Esophagus squamous epithelium (tissue), 5 donors: ENCODE measurements around the gene DOC2A. TPM values are rescaled to one million over a fixed set of nuclear protein-coding genes. Genes with fewer than 3 reads are reported as not detected.

Experiments used
- DNase-seq: peaks from one replicate; lab custom pipeline; 2025; lab: John Stamatoyannopoulos, UW
- H3K27ac ChIP-seq, 4 donors: fragments of 200-600 bp; sonication (generic); one replicate each; pipeline ENCODE4 v1.5.1; 2016 to 2019; ENCODE audit warnings: mild to moderate bottlenecking in 1 of 4
- H3K27me3 ChIP-seq, 4 donors: fragments of 200-600 bp; sonication (generic); 1 replicate in 3 of 4; 2 replicates in 1 of 4; pipeline versions ENCODE4 v1.5.1 to v1.6.0; 2017 to 2021; ENCODE audit warnings: antibody characterized with exemption in 1 of 4
- H3K36me3 ChIP-seq, 3 donors: fragments of 200-600 bp; sonication (generic); one replicate each; pipeline ENCODE4 v1.5.1; 2016 to 2019
- H3K4me1 ChIP-seq, 3 donors: fragments of 200-600 bp; sonication (generic); one replicate each; pipeline ENCODE4 v1.5.1; 2017 to 2019
- H3K4me3 ChIP-seq, 4 donors: fragments of 200-600 bp; sonication (generic); 1 replicate in 3 of 4; 2 replicates in 1 of 4; pipeline ENCODE4 v1.5.1; 2016 to 2019; ENCODE audit warnings: mild to moderate bottlenecking in 2 of 4, moderate library complexity in 1 of 4
- H3K9me3 ChIP-seq, 3 donors: fragments of 200-600 bp; sonication (generic); one replicate each; pipeline ENCODE4 v1.5.1; 2016 to 2019
- CTCF ChIP-seq, 6 experiments: fragments of 450-650 bp in 4 of 6; fragments of 200-600 bp in 2 of 6; sonication (generic) in 2 of 6; IDR thresholded peaks; one replicate each; pipeline ENCODE4 v1.5.1; 2016 to 2019; ENCODE audit warnings: antibody characterized with exemption in 6 of 6, mild to moderate bottlenecking in 4 of 6, moderate library complexity in 4 of 6
- POLR2A ChIP-seq, 4 donors: fragments of 450-650 bp; IDR thresholded peaks; one replicate each; pipeline ENCODE4 v1.6.1; 2017; ENCODE audit warnings: antibody characterized with exemption in 4 of 4, mild to moderate bottlenecking in 4 of 4, moderate library complexity in 3 of 4
- WGBS, 2 donors: methylation state at CpG; one replicate each; pipeline ENCODE4 v1.1.5; 2018; 5-methylcytosine and 5-hydroxymethylcytosine counted together
- intact Hi-C: fragments of 100-400 bp; cut with DNase I; formaldehyde crosslinking; loops from one replicate; pipeline ENCODE4 v1.15.0; 2022
- total RNA-seq, 4 donors: library from RNA; depleted of rRNA; stranded (reverse); fragments of >200 nt; gene quantifications; one replicate each; pipeline ENCODE4 v1.1.0, GENCODE V29; 2016
- donor health status: DM: yes; HTN: yes; CAD: no.

The DOC2A gene
- total RNA-seq, 4 donors from 2014 or later = 0.50 to 0.76 TPM; not detected in 2

GRCh38 chr16:29983420-29984136, 27.2 kb downstream of the DOC2A start:
- no peak for DNase-seq
- H3K27me3 ChIP-seq = no peaks in the 10 kb centered on the region
- no peak overlapping the region for H3K27ac ChIP-seq
- TF ChIP-seq CTCF (IDR thresholded peaks at IDR 0.05) (no peak), POLR2A (IDR thresholded peaks at IDR 0.05) (no peak)
- peaks cover 75 to 100% (median 93%) of the 10 kb centered on the region in 3 donors for H3K36me3 ChIP-seq
- H3K4me3 ChIP-seq = no peak overlapping the region
- 86 to 88% methylated on average over 11 of the region's 12 CpGs for WGBS, 2 donors
- intact Hi-C loops = no loop called here
- no peaks in the 10 kb centered on the region for H3K9me3 ChIP-seq
- peaks cover 0 to 4% (median 0%) of the 10 kb centered on the region in 3 donors for H3K4me1 ChIP-seq

DNA sequence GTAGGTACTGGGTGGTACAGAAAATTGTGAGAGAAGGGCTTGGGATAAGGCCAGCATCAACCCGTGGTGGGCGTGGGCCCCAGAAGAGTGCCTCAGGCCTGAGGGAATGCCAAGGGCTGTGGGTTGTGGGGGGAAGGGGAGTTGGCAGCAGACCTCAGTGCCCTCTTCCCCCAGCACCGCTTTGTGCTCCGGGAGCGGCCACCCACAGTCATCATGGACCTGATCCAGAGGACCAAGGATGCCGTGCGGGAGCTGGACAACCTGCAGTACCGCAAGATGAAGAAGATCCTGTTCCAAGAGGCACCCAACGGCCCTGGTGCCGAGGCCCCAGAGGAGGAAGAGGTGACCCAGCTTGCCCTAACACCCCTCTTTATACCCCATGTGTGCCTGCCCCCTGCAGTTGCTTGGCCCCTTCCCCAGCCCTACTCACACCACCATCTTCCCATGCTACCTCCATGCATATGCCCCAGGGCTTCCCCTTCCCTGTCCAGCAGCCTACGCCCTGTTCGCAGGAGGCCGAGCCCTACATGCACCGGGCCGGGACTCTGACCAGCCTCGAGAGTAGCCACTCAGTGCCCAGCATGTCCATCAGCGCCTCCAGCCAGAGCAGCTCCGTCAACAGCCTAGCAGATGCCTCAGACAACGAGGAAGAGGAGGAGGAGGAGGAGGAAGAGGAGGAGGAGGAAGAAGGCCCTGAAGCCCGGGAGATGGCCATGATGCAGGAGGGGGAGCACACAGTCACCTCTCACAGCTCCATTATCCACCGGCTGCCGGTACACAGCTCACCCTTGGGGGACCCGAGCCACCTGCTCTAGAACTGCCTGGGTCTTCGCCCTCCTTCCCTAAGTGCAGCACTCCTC, 28.0 kb downstream of the DOC2A start:
- H3K4me1 ChIP-seq = peaks cover 0 to 12% (median 0%) of the 10 kb centered on the region in 3 donors
- peaks cover 74 to 100% (median 93%) of the 10 kb centered on the region in 3 donors for H3K36me3 ChIP-seq

DNA sequence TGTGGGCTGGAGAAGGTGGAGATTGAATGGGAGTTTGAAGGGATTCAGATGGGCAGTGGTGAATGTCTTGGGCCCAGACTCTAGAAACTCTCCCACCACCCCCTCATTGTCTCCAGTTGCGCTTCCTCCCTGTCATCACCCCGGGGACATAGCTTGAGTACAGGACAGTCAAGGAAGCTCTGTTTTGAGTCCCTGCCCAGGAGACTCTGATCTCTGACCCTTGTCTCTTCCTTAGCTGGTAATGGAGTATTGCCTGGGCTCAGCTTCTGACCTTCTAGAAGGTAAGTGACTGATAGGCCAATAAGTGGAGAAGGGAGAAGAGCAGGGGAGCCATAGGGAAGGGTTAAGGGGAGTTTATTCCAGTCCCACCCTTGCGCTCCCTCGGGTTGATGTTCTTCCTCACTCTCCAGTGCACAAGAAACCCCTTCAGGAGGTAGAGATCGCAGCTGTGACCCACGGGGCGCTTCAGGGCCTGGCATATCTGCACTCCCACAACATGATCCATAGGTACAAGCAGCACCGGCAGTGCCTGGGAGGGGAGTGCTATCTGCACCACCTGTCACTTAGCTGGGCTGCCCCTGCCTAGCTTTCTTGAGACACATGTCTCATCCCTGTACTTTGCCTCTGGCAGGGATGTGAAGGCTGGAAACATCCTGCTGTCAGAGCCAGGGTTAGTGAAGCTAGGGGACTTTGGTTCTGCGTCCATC, 32.1 kb downstream of the DOC2A start:
- Histone ChIP-seq H3K9me3 (no peaks in the 10 kb centered on the region), H3K27ac (peak overlapping the region in 2 of 4 donors; percentile 1 to 76), H3K27me3 (no peaks in the 10 kb centered on the region), H3K4me1 (peaks cover 12 to 51% (median 23%) of the 10 kb centered on the region in 3 donors), H3K36me3 (peaks cover 43 to 63% (median 55%) of the 10 kb centered on the region in 3 donors), H3K4me3 (no peak overlapping the region)
- WGBS, 2 donors = 89 to 95% methylated on average over 5 to 8 of the region's 9 CpGs
- TF ChIP-seq POLR2A (IDR thresholded peaks at IDR 0.05) (no peak), CTCF (IDR thresholded peaks at IDR 0.05) (no peak)
- no peak for DNase-seq
- intact Hi-C loops = no loop called here

More for the DNA sequence above, 28.0 kb downstream of the DOC2A start:
- no peak overlapping the region for H3K4me3 ChIP-seq
- no peaks in the 10 kb centered on the region for H3K9me3 ChIP-seq
- 78 to 84% methylated on average over 12 to 16 of the region's 24 CpGs for WGBS, 2 donors
- intact Hi-C loops = no loop called here
- no peak overlapping the region for H3K27ac ChIP-seq
- no peak for TF ChIP-seq POLR2A (IDR thresholded peaks at IDR 0.05)
- no peak for TF ChIP-seq CTCF (IDR thresholded peaks at IDR 0.05)
- DNase-seq = no peak
- no peaks in the 10 kb centered on the region for H3K27me3 ChIP-seq

GRCh38 chr16:29978081-29978480, 32.7 kb downstream of the DOC2A start:
- 78 to 94% methylated on average over 7 to 8 of the region's 9 CpGs for WGBS, 2 donors
- H3K27ac ChIP-seq = peak overlapping the region in 3 of 4 donors; percentile 76 to 97 (median 94)
- intact Hi-C loops = no loop called here

More at GRCh38 chr16:29978081-29978480, 32.7 kb downstream of the DOC2A start:
- peaks cover 37 to 57% (median 49%) of the 10 kb centered on the region in 3 donors for H3K36me3 ChIP-seq
- H3K4me1 ChIP-seq = peaks cover 12 to 55% (median 23%) of the 10 kb centered on the region in 3 donors
- no peaks in the 10 kb centered on the region for H3K9me3 ChIP-seq
- no peak for DNase-seq
- TF ChIP-seq POLR2A (IDR thresholded peaks at IDR 0.05) = no peak
- TF ChIP-seq CTCF (IDR thresholded peaks at IDR 0.05) = no peak
- H3K27me3 ChIP-seq = no peaks in the 10 kb centered on the region
- H3K4me3 ChIP-seq = no peak overlapping the region
